Embryonic facial prominence (tissue), 1 donor: Measurements from ENCODE around the gene OR2L13.
"Not testable (repeated sequence)": the region's sequence is repeated elsewhere in the genome, so short reads cannot be mapped to it uniquely, and the experiment has no call there.

Experiments used
- DNase-seq: peaks from one replicate; pipeline ENCODE4 v3.0.0-alpha.2; 2016; ENCODE audit errors: extremely low spot score

OR2L13 gene, protein sequence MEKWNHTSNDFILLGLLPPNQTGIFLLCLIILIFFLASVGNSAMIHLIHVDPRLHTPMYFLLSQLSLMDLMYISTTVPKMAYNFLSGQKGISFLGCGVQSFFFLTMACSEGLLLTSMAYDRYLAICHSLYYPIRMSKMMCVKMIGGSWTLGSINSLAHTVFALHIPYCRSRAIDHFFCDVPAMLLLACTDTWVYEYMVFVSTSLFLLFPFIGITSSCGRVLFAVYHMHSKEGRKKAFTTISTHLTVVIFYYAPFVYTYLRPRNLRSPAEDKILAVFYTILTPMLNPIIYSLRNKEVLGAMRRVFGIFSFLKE

DNA sequence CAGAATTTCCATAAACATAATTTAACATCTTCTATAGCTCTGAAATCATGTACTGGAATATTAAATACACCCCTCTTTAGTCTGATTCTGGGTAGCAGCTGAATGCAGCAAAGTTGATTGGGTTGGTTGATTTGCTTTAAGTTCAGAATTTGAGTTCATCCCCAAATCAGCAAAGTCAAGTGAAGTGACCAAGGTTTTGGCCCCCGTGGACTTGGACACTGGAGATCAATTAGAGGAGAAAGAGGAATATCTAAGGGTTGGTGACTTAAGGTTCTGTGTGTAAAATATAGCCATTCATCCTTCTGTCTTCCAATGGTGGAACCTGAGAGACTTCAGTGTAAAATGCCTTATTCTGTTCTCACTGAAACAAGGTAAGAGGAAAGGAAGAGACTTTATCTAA lies at the start of gene OR2L13:
Gene OR2L13 (plus strand): TSS at position 301 of the 400 bp plus-strand sequence. CDS start 4,192 bp downstream, outside the sequence.
- DNase-seq, result no peak

DNA sequence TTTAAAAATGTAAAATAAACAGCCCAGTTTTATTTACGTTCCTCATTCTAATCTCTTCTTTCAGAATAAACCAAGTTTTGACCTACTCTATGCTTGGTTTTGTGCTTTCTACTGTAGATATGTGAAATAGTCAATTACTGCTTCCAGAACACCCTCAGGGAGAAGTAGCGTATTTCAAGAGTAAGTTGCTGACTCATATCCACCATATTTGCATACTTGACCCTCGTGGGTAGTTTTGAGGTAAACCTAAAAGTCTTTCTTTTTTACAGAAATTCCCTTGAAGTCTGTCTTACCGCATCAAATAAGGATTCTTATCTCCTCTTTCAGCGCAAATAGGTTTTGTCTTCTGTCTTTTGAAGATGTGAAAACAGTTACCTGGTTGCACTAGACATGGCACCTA lies 49.8 kb upstream of the OR2L13 start:
- no peak for DNase-seq

DNA sequence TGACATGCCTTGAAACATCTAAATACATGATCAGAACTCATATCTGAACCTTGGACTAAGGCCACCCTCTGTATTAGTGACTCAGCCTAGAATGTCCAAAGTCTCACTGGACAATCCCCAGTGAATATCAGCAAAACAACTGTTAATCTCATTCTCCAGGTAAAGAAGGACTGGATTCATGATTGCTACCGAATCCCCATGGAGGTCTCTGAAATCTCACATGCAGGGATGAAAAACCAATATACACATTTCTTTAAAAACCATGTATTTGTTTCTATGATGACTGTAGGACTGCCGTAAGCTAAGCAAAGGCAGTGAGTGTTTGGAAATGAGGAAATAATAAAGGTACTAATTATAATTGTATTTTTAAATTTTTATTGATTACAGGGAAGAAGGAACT lies 48.4 kb upstream of the OR2L13 start, which contains the start of gene OR2L3:
Gene OR2L3 (plus strand): TSS at position 301 of the 400 bp plus-strand sequence. CDS start 13,846 bp downstream, outside the sequence.
- no peak for DNase-seq

DNA sequence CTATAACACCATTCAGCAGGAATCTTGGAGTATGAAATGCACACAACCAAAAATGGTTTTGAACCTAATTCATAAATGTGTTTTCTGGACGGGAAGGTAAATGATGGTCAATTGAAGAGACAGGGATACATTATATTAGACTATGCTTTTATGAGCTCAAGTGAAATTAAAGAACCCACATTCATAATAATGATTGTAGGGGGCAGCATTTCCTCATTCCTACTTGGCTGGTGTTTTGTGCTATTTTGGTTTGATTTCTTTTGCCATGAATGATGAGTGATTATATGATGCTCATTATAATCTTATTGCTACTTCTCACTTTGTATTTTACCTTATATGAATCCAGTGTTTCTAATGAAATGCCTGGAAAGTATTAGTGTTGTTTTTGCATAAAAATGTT lies 48.0 kb upstream of the OR2L13 start:
- DNase-seq, result no peak

DNA sequence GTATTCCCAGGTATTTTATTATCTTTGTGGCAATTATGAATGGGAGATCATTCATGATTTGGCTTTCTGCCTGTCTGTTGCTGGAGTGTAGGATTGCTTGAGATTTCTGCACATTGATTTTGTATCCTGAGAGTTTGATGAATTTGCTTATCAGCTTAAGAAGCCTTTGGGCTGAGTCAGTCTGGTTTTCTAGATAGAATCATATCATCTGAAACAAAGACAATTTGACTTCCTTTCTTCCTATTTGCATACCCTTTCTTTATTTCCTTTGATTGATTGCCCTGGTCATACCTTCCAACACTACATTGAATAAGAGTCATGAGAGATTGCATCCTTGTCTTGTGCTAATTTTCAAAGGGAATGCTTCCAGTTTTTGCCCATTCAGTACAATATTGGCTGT lies 40.3 kb upstream of the OR2L13 start:
- no peak for DNase-seq

DNA sequence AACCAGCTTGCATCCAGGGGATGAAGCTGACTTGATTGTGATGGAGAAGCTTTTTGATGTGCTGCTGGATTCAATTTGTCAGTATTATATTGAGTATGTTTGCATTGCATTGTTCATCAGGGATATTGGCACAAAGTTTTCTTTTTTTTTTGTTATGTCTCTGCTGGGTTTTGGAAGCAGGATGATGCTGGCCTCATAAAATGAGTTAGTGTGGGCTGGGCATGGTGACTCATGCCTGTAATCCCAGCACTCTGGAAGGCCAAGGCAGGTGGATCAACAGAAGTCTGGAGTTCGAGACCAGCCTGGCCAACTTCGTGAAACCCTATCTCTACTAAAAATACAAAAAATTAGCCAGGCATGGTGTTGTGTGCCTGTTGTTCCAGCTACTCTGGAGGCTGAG lies 39.7 kb upstream of the OR2L13 start:
- no peak for DNase-seq

DNA sequence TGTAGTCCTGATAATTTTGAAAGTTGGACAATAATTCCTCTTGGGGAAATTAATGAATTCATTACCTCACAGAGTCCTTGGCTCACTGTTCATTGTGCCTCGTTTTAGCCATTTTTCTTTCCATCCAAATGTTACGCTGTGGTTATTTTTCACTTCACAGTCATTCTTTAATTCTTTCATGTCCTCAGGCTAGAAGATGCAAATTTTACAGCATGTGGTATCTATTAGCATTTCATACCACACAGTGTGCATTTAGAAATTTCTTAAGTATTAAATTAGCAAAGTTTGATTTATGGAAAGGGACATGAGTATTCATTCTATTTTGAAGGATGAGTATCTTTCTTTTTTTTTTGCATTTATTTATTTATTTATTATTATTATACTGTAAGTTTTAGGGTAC lies 29.9 kb upstream of the OR2L13 start:
- no peak for DNase-seq

DNA sequence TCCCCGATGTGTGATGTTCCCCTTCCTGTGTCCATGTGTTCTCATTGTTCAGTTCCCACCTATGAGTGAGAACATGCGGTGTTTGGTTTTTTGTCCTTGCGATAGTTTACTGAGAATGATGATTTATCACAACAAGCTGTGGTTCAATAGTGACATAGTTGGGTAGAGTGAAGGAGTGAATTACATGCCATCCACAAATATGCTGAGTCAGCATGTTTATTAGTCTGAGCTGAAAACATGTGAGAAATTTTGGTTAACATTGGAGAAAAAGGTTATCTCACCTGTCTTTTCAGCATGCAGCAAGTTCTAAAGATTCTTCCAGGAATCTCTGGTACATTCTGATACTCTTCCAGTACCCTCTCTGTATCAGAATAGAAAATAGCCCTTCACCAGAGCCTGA lies 29.4 kb upstream of the OR2L13 start:
- no peak for DNase-seq

DNA sequence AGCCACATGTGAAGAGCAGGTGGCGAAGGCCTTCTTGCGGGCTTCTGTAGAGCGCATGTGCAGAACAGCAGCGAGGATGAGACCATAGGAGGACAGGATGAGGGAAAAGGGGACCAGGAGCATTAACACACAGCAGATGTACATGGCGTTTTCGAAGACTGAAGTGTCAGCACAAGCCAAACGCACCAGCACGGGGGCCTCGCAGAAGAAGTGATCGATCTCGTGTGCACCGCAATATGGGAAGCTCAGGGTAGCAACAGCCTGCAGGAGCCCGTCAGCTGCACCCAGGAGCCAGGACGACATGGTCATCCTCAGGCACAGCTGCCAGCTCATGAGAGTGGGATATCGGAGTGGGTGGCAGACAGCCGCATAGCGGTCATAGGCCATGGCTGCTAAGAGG lies 11.1 kb upstream of the OR2L13 start:
- not testable (repeated sequence) for DNase-seq

DNA sequence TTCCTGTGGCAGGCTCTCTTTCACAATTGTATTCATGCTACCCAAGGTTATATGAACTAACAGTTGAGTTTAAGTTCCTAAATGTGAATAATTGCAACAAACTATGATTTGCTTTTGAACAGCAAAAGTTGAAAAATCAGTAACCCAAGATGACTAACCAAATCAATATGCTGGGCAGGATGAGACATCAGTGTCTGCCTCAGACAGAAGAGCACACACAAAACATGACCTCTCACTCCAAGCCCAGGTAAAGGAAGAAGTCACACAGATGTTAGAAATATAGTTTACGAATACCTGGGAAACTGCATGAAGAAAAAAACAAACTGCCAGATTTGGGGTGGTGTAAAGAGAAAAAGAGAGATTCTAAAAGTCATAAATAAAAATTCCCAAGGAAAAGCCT lies 3.5 kb downstream of the OR2L13 start:
- DNase-seq, result no peak

DNA sequence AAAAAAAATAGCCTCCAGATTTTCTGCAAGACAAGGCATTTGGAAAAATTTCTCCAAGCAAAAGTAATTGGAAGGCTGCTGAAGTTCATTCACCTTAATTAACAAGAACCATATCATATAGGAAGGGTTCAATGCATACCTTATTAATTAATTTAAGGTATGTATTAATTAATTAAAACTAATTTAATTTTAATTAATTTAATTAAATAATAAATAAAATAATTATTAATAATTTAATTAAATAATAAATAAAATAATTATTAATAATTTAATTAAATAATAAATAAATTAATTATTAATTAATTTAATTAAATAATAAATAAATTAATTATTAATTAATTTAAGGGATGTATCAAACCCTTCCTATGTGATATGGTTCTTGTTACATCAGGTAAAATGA lies 7.9 kb downstream of the OR2L13 start:
- DNase-seq, result no peak

DNA sequence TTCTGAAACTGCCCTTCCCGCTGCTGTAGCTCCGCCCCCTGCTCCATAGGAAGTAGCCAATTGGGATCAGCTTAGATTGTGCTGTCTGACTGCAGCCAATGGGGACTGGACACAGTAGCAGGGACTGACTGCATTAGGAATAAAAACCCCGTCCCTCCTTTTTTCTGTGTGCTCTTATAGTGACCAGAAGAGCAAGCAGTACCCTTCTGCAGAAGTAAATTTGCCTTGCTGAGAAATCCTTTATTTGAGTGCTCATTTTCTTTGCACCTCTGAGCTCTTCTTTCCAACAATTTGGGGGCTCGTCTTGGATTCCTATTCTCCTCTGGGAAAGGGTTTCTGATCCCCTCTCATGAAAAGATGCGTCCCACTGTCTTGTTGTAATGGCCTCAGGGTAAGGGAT lies 16.2 kb downstream of the OR2L13 start:
- no peak for DNase-seq

DNA sequence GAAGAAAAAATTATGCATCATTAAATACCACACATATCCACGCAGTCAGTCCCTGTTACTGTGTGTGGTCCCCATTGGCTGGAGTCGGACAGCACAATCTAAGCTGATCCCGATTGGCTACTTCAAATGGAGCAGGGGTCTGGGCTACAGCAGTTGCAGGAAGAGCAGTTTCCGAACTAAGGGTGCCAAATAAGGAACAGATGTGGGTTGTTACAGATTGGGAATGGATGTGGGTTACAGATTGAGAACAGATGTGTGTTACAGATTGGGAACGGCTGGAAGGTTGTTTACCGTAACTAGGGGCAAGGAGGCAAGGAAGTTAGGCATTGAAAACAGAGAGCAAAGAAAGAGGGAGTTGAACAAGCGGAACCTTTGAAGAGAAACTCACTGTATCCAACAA lies 19.9 kb downstream of the OR2L13 start:
- no peak for DNase-seq

DNA sequence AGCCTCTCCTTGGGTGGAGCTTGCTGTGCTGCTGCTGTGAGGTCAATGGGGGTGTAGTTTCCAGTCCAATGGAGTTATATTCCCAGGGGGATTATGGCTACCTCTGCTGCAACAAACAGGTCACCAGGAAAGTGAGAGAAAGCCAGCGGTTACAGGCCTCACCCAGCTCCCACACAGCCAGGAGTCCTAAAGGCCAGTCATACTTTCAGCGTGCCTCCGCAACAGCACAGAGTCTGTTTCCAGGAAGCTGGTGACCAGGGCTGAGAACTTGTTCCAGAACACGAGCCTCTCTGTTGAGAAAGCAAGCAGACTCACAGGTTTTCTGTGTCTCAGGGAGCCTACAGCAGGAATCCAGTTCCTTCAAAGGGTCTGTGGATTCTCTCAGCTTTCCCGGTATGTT lies 32.7 kb downstream of the OR2L13 start:
- no peak for DNase-seq

DNA sequence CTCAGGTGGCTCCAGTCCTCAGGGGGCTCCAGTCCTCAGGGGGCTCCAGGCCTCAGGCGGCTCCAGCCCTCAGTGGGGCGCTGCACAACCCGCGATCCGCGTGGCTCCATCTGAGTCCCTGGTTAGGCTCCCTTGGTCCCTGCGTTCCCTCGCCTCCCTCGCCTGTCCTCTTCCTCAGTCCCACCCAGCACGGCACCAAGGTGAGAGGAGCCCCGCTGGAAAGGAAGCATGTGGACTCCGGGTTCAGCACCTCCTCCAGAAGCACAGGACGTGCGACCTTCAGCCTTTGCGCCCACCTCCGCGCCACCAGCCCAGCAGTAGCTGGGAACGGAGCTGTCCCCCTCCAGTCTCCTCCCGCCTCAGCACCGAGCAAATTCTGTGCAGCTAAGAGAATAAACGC lies 41.8 kb downstream of the OR2L13 start:
- no peak for DNase-seq

DNA sequence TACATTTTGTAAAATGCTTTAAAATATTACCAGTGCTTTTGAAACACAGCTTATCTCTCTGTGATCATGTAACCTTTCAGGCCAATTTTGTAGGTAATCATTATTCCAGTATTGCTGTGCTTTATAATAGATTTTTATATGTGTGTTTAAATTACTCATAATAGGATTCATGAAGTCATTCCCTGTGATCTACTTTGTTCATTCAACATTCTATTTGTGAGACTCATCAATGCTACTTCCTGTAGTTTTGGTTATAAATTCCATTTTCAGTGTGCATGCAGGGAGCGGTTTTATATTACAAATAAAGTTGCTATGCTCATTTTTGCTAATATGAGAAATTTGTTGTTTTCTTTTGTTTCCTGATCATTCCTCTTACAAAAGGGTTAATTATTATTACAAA lies 45.9 kb downstream of the OR2L13 start:
- DNase-seq, result no peak

DNA sequence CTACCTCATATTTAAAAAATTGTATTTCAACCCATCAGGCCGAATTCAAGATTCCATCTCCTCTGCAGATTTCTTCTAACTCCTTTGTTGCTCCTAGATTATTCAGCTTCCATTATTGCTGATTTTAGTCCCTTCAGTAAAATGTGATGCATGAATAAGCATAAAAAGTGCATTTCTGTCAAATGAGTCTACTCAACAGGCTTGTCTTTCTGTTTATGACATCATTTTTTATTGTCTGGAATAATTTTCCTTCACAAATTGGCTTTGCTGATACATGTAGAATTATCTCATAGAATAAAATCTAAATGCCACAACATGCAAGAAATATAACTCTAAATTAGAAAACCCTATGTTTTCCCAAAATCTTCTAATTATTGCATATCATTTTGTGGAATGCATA lies 48.3 kb downstream of the OR2L13 start:
- no peak for DNase-seq

DNA sequence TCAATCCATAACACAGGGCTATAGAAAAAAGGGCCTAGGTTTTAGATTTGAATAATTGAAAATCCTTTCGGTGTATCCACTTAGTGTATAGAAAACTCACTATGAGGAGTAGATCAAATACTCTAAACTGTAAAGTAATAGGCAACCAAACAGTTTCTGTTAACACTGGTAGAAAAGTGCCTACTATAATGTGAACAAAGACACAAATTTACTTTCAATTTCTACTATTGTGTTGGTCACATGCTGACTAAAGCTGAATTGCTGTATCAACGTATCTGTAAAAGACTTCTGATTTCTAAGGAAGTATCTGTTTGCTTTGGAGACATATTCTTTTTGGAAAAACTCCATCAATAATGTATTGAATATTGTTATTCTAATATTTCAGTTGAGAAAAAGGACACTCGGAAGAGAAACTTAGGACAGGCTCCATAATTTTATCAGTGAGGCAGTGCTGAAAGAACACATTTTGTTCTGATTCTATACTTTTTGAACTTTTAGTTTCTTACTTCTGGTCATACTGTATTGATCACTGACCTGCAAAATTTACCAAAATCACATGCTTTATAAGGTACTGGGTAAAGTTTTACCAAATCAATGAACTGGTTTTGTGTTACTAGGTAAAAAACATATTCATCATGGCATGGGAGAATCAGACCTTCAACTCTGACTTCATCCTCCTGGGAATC lies 49.7 kb downstream of the OR2L13 start, which contains the start of gene OR2M5:
Gene OR2M5 (plus strand): TSS at position 636 of the 686 bp plus-strand sequence. CDS start 0 bp downstream, at position 636.
- no peak for DNase-seq
